PFSK-1 (cell line): ENCODE data around the gene INF2.

ENCODE experiments used
- POLR2AphosphoS5 ChIP-seq: IDR thresholded peaks from 2 replicates; pipeline ENCODE4 v1.6.1; 2012; ENCODE audit warnings: low read depth, mild to moderate bottlenecking, control low read depth, low read length, moderate library complexity
- SIN3A ChIP-seq: IDR thresholded peaks from 2 replicates; pipeline ENCODE4 v1.6.1; 2012; ENCODE audit warnings: mild to moderate bottlenecking, low read length, moderate library complexity, borderline replicate concordance; ENCODE audit not compliant: insufficient read depth
- TAF1 ChIP-seq: IDR thresholded peaks from 2 replicates; pipeline ENCODE4 v1.6.1; 2012; ENCODE audit warnings: low read length, control low read depth, borderline replicate concordance; ENCODE audit not compliant: insufficient read depth

DNA sequence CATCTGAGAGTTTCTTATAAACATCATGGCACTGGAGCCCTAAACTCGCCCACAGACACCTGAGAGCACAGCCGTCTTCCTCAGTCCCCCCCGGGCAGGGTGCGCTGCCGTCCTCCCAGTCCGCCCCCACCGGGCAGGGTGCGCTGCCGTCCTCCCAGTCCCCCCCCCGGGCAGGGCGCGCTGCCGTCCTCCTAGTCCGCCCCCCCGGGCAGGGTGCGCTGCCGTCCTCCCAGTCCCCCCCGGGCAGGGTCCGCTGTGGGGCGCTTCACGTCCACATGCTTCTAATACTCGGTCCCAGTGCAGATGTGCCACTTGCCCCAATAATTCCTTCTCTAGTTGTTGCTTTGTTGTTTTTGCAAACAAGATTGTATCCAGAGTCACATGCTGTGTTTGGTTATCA lies 27.7 kb downstream of the INF2 start:
- TF ChIP-seq TAF1: no peak
- TF ChIP-seq POLR2AphosphoS5: no peak
- no peak for TF ChIP-seq SIN3A
